ENCODE data around the gene TGFBR2. TPM values are rescaled to one million over a fixed set of nuclear protein-coding genes. Genes with fewer than 3 reads are reported as not detected.

TGFBR2 gene
- polyA plus RNA-seq, 1 of the 3 experiments (the other 2 are of a cell fraction): 48.3 TPM

DNA sequence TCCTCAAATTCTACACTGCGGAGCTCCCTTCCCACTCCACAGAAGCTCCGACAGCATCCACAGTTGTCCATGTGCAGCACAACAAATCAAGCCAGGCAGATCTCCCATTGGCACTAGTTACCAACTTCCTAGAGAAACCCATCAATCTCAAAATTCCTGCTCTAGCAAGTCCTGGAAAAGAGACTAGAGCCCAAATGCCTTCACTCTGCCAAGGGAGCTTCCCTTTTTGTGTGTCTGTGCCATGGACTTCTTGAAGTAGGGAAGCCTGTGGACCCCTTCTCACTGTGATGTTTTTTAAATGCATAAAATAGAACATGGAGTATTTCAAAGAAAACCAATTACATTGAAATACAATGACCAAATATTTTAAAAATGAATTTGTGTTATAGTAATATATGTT, 59.1 kb downstream of the TGFBR2 start:
- no peak overlapping the region for H2AFZ ChIP-seq (ENCODE audit: low read depth)
- no peaks in the 10 kb centered on the region for H4K20me1 ChIP-seq (ENCODE audit: insufficient read depth)
- DNase-seq: no peak
- peaks cover 70% of the 10 kb centered on the region for H3K79me2 ChIP-seq (ENCODE audit: insufficient read depth)
- 97% methylated on average over 2 of the region's 2 CpGs for WGBS (ENCODE audit: low lambda C conversion rate)
- ChIA-PET CTCF (interaction anchor here (1.2 kb wide), 1 partner anchor 18 kb away, joined by 3 read pairs; no protein-coding TSS in a partner anchor), POLR2A (no interaction called here)
- H3K27me3 ChIP-seq (ENCODE audit: insufficient read depth): no peaks in the 10 kb centered on the region
- H3K9ac ChIP-seq: no peak overlapping the region
- no peak overlapping the region for H3K4me3 ChIP-seq (ENCODE audit: low read depth in 2 of 2, low read length in 1 of 2)
- no peak for TF ChIP-seq REST (IDR thresholded peaks at IDR 0.05; ENCODE audit: low read depth, low read length)
- TF ChIP-seq, protein P1, sequence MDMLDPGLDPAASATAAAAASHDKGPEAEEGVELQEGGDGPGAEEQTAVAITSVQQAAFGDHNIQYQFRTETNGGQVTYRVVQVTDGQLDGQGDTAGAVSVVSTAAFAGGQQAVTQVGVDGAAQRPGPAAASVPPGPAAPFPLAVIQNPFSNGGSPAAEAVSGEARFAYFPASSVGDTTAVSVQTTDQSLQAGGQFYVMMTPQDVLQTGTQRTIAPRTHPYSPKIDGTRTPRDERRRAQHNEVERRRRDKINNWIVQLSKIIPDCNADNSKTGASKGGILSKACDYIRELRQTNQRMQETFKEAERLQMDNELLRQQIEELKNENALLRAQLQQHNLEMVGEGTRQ (IDR thresholded peaks at IDR 0.05; ENCODE audit: borderline replicate concordance, low read depth, low read length): no peak
- no peak for TF ChIP-seq NFIC (IDR thresholded peaks at IDR 0.05; ENCODE audit: borderline replicate concordance)
- TF ChIP-seq RAD21 (IDR thresholded peaks at IDR 0.05; ENCODE audit: low read length): no peak
- no peak for TF ChIP-seq TCF12 (IDR thresholded peaks at IDR 0.05)
- TF ChIP-seq EZH2phosphoT487 (IDR thresholded peaks at IDR 0.05; ENCODE audit: borderline replicate concordance, low read depth): no peak
- TF ChIP-seq GATA2 (CRISPR knock-in tag; IDR thresholded peaks at IDR 0.05): no peak
- no peak for TF ChIP-seq MXI1 (IDR thresholded peaks at IDR 0.05; ENCODE audit: low read depth, low read length)
- TF ChIP-seq FOXJ3 (CRISPR knock-in tag; IDR thresholded peaks at IDR 0.05): no peak
- no peak for TF ChIP-seq POLR2AphosphoS5 (IDR thresholded peaks at IDR 0.05; ENCODE audit: low read depth, low read length)
- TF ChIP-seq FOXM1 (IDR thresholded peaks at IDR 0.05; ENCODE audit: low read depth): no peak
- TF ChIP-seq MAX (IDR thresholded peaks at IDR 0.05; ENCODE audit: low read depth): no peak
- TF ChIP-seq YY1 (IDR thresholded peaks at IDR 0.05; ENCODE audit: low read depth): no peak
- no peak for TF ChIP-seq RCOR1 (IDR thresholded peaks at IDR 0.05; ENCODE audit: low read length)
- TF ChIP-seq GABPA (IDR thresholded peaks at IDR 0.05; ENCODE audit: low read depth): no peak
- TF ChIP-seq RXRA (IDR thresholded peaks at IDR 0.05; ENCODE audit: borderline replicate concordance, low read depth): no peak
- no peaks in the 10 kb centered on the region for H3K9me2 ChIP-seq
- H3K27ac ChIP-seq (ENCODE audit: low read depth in 2 of 2, low read length in 1 of 2): no peak overlapping the region
- peaks cover 5% of the 10 kb centered on the region for H3F3A ChIP-seq (replicated peaks; ENCODE audit: insufficient read depth)
- H3K9me3 ChIP-seq: no peaks in the 10 kb centered on the region
- H3K36me3 ChIP-seq (replicated peaks in 1 of 2; ENCODE audit: control insufficient read depth in 1 of 2, insufficient read depth in 2 of 2, low read length in 1 of 2): peaks cover 11 to 61% of the 10 kb centered on the region in 2 experiments
- H3K4me1 ChIP-seq (ENCODE audit: control insufficient read depth in 1 of 2, insufficient read depth in 2 of 2, low read depth in 1 of 2, low read length in 1 of 2): peaks cover 0 to 42% of the 10 kb centered on the region in 2 experiments; a peak in 3 of 4 replicates
- no peak overlapping the region for H3K4me2 ChIP-seq
